B cell (primary cell): ENCODE data around the gene JAG1.

Experiments used
- EZH2 ChIP-seq: IDR thresholded peaks from 2 replicates; pipeline ENCODE4 v1.6.1; 2012; ENCODE audit warnings: borderline replicate concordance, low read depth, mild to moderate bottlenecking, moderate library complexity, low read length; ENCODE audit not compliant: insufficient read depth, poor library complexity, severe bottlenecking
- TF ChIP-seq, protein P1 (sequence below): fragments of 200-600 bp; IDR thresholded peaks from one replicate; pipeline ENCODE4 v1.8.0; 2022; ENCODE audit warnings: antibody characterized with exemption, mild to moderate bottlenecking

DNA sequence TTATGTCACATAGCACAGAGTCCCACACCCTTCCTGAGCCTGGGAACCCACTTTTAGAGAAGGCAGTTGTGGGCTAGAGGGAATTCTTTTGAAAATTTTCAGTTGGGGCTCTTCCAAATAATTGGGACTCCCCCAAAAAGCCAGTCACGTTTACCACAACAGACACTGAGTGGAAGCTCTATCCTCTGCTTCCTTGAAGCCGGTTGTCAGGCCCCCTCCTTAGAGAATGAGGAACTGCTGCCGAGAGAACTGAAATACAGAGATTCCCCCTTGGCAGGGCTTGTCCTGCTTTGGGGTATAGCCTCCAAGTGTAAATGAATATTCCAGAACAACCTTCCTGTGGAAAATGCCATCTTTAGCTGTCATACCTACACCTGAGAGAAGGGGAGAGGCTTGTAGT lies 2.7 kb upstream of the JAG1 start:
- TF ChIP-seq, protein P1, sequence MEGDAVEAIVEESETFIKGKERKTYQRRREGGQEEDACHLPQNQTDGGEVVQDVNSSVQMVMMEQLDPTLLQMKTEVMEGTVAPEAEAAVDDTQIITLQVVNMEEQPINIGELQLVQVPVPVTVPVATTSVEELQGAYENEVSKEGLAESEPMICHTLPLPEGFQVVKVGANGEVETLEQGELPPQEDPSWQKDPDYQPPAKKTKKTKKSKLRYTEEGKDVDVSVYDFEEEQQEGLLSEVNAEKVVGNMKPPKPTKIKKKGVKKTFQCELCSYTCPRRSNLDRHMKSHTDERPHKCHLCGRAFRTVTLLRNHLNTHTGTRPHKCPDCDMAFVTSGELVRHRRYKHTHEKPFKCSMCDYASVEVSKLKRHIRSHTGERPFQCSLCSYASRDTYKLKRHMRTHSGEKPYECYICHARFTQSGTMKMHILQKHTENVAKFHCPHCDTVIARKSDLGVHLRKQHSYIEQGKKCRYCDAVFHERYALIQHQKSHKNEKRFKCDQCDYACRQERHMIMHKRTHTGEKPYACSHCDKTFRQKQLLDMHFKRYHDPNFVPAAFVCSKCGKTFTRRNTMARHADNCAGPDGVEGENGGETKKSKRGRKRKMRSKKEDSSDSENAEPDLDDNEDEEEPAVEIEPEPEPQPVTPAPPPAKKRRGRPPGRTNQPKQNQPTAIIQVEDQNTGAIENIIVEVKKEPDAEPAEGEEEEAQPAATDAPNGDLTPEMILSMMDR = no peak
- no peak for TF ChIP-seq EZH2
